DND-41 (cell line): Measurements from ENCODE around the gene RBM20.

ENCODE experiments used
- CTCF ChIP-seq: IDR thresholded peaks from 2 replicates; pipeline ENCODE4 v1.5.1; 2012; ENCODE audit warnings: borderline replicate concordance, low read length, moderate library complexity, mild to moderate bottlenecking; ENCODE audit not compliant: poor library complexity, severe bottlenecking; ENCODE audit errors: extremely low read depth
- EZH2 ChIP-seq: IDR thresholded peaks from 3 replicates; pipeline ENCODE4 v1.6.1; 2012; ENCODE audit warnings: borderline replicate concordance, low read depth, mild to moderate bottlenecking, moderate library complexity, low read length, inconsistent platforms; ENCODE audit not compliant: severe bottlenecking

- TF ChIP-seq CTCF: no peak
- no peak for TF ChIP-seq EZH2
Measured at GRCh38 chr10:110672580-110672919, 28.4 kb downstream of the RBM20 start.
